HG02938 (cell line): ENCODE data around the gene CCDC177.

Experiments used
- ATAC-seq: cut with Tn5 transposase; IDR thresholded peaks from one replicate; pipeline ENCODE4 v1.9.1; 2021; ENCODE audit warnings: mild to moderate bottlenecking, moderate library complexity; ENCODE audit not compliant: unreplicated experiment

The CCDC177 gene

GRCh38 chr14:69531135-69531534, 43.5 kb downstream of the CCDC177 start:
- no peak for ATAC-seq

- no peak for ATAC-seq
Observed at GRCh38 chr14:69530095-69530494, 44.6 kb downstream of the CCDC177 start.

GRCh38 chr14:69529563-69529962, 45.1 kb downstream of the CCDC177 start:
- ATAC-seq, result no peak

DNA sequence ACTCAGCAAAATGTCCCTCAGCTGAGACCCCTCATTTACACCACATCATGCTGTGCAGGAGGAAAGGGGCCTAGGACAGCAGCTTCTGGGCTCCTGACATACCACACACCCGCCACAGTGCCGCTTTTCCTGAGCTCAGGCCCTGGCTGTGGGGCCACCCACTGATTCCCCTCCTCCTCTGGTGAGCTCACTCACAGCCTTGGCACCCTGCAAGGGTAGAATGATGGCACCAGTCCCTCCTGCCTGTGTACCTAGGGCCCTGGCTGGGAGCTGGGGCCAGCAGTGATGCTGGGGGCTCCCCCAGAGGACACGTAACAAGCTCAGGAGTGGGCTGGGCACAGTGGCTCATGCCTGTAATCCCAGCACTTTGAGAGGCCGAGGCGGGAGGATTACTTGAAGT, 45.7 kb downstream of the CCDC177 start:
- no peak for ATAC-seq

DNA sequence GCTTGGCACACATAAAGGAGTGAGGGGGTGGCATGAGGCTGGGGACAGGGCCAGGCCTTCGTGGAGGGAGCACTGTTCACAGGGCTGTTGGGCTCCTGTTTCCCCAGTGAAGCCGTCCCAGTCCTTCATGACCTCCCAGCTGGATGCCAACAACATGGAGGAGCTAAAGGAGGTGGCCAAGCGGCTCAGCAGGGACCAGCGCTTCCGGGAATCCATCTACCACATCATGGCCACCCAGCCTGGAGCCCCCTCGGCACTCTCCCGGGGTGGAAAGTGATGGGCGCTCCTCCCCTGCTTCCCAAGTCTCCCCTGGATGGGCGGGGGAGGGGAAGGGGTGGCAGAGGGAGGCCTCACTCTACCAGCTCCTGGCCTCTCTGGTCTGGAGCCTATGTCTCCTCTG, 46.5 kb downstream of the CCDC177 start:
- ATAC-seq, result no peak

GRCh38 chr14:69527635-69528034, 47.0 kb downstream of the CCDC177 start:
- ATAC-seq, result no peak

- no peak for ATAC-seq
Observed at GRCh38 chr14:69525896-69526295, 48.8 kb downstream of the CCDC177 start.

GRCh38 chr14:69522026-69522425, 52.6 kb downstream of the CCDC177 start:
- ATAC-seq, result no peak
